Effector memory CD8-positive, alpha-beta T cell (primary cell): ENCODE data around the gene IRAK1.

Source experiments
- ATAC-seq: fragments of 150-1000 bp; cut with Tn5 transposase; replicated peaks from 2 replicates; pipeline ENCODE4 v1.10.0; 2021; ENCODE audit warnings: mild to moderate bottlenecking, moderate library complexity
- DNase-seq, 3 experiments: peaks; one replicate each; pipeline ENCODE4 v3.0.0; 2021
- H3K27ac Mint-ChIP-seq, 2 donors: one replicate each; pipeline ENCODE4 v1.8.0; 2022; ENCODE audit warnings: mild to moderate bottlenecking in 2 of 2, mixed read lengths in 2 of 2, moderate library complexity in 2 of 2
- H3K27me3 Mint-ChIP-seq, 2 donors: one replicate each; pipeline ENCODE4 v1.8.0; 2022; ENCODE audit warnings: mixed read lengths in 2 of 2
- H3K36me3 Mint-ChIP-seq: one replicate; pipeline ENCODE4 v1.8.0; 2022; ENCODE audit warnings: mild to moderate bottlenecking, moderate library complexity, mixed read lengths; ENCODE audit not compliant: insufficient read depth
- H3K4me1 Mint-ChIP-seq, 2 donors: one replicate each; pipeline ENCODE4 v1.8.0; 2022; ENCODE audit warnings: low read depth in 2 of 2, mixed read lengths in 2 of 2
- H3K4me3 Mint-ChIP-seq, 2 donors: one replicate each; pipeline ENCODE4 v1.8.0; 2022; ENCODE audit warnings: mild to moderate bottlenecking in 2 of 2, mixed read lengths in 2 of 2, moderate library complexity in 2 of 2
- H3K9me3 Mint-ChIP-seq, 2 donors: one replicate each; pipeline ENCODE4 v1.8.0; 2022; ENCODE audit warnings: mixed read lengths in 2 of 2

The IRAK1 gene

DNA sequence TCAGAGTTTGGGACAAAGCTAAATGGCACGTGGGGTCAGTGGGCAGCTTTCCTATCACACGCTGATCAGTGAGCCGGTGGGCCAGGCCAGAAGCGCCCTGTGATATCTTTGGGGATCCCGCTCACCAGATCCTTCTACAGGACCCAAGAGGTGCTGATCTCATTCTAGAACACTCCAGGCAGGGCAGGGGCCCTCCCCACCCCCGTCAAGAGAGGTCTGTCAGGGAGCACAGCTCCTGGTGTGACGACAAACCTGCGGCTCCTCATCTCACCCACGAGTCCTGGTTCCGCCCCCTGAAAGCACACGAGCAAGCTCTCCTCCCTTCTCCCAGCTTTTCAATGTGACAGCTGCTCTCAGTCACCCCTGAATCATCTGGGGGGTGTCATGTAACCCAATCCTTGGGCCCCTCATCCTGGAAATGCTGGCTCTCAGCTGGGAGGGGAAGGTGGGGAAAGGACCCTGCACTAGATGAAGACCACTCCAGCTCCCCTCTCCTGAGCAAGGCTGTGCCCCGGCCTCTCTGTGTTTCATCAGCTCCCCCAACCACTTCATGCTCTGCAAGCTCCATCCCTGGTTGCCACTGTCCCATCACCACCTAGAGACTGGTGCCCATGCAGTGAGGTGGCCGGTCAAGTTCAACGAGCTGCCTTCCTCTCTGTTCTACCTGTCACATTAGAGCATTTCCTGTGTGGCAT, 52.7 kb downstream of the IRAK1 start:
- peak; percentile 19 for ATAC-seq
- DNase-seq, result peak in 1 of 3 experiments; percentile 22

DNA sequence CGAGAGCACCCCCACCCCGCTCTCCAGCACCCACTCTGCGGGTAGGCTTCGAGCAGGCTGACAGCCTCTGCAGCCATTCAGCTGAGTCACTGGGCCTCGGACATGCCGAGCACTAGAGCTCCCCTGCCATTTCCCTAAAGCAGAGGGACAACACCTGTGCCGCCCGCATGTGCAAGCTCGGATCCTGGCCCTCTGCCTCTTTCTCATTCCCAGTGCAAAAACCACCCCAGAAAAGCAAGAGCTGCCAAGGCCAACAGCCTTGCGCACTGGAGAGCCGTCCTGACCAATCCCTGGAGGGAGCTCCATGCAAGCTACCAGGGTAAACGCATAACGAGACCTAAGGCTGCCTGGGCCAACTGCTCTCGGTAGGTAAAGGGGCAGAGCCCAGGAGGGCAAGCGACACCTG, 53.4 kb downstream of the IRAK1 start:
- ATAC-seq (no peak), DNase-seq (no peak)
- no peaks in the 10 kb centered on the region for H3K9me3 Mint-ChIP-seq
- peak overlapping the region; percentile 88 to 99 for H3K27ac Mint-ChIP-seq
- no peaks in the 10 kb centered on the region for H3K27me3 Mint-ChIP-seq
- H3K36me3 Mint-ChIP-seq, result peaks cover 34% of the 10 kb centered on the region
- H3K4me3 Mint-ChIP-seq, result peak overlapping the region; percentile 94 to 96
- H3K4me1 Mint-ChIP-seq, result peaks cover 20 to 36% of the 10 kb centered on the region in 2 donors

More for the DNA sequence above, 52.7 kb downstream of the IRAK1 start:
- Mint-ChIP-seq H3K27ac (peak overlapping the region; percentile 88 to 99), H3K27me3 (no peaks in the 10 kb centered on the region), H3K4me1 (peaks cover 20 to 36% of the 10 kb centered on the region in 2 donors), H3K9me3 (no peaks in the 10 kb centered on the region), H3K4me3 (peak overlapping the region; percentile 94 to 96), H3K36me3 (peaks cover 37% of the 10 kb centered on the region)

DNA sequence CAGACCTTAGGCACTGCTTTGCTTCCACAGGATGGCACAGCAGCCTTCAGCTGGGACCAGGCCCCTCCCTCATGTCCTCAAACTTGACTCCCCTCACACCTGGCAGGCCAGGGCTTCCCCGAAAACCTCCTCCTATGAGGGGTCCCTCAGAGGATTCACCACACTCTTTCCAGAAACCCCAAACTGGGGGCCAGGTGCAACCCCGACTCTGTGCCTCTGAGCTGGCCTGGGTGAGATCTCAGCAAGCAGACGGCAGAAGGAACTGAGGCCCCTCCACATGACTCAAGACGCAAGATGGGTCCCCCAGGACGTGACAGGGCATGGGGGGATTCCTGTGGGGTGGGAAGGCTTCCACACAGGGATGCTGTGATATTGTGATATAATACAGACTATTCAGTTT, 54.3 kb downstream of the IRAK1 start:
- Mint-ChIP-seq H3K27ac (peak overlapping the region; percentile 88 to 99), H3K27me3 (no peaks in the 10 kb centered on the region), H3K4me3 (peak overlapping the region; percentile 18 to 38), H3K4me1 (peaks cover 20 to 36% of the 10 kb centered on the region in 2 donors), H3K36me3 (peaks cover 34% of the 10 kb centered on the region), H3K9me3 (no peaks in the 10 kb centered on the region)
- no peak for DNase-seq
- no peak for ATAC-seq

DNA sequence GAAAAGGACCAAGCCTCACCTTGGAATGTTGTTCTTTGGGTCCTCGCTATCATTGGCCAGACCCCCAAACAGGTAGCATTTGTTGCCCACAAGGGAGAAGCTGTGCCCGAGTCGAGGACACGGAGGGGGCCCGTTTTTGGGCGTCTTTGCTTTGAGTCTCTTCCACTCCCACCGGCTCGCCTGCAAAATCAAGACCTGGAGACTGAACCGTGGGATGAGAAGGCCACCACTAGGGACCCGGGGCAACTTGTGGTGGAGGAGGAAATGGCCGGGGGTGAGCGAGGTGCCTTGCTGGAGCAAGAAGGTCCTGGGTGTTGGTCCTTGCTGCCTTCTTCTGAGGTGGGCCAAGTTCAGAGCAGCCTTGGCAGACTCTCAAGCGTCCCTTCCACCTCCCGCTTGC, 55.6 kb downstream of the IRAK1 start:
- Mint-ChIP-seq H3K27ac (no peak overlapping the region), H3K4me1 (peaks cover 16 to 32% of the 10 kb centered on the region in 2 donors), H3K4me3 (no peak overlapping the region), H3K36me3 (peaks cover 38% of the 10 kb centered on the region), H3K27me3 (no peaks in the 10 kb centered on the region), H3K9me3 (no peaks in the 10 kb centered on the region)
- ATAC-seq (no peak), DNase-seq (no peak)

DNA sequence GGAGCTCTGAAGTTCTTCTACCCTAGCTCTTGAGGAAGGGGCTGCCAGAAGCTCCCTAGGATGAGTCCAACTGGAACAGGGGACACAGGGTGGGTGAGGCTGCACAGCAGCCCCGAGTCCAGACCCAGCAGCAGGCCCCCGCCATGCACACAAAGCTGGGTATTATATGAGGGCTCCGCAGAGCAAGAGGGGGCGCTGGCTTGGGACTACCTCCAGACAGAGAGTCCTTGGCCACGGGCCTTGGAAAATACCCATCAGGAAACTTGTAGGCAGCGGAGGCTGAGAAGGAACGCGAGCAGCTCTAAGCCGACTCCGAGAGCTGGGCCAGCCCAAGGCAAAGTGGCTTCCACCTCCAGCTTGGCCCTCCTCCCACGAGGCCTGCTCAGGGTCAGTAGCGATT, 56.2 kb downstream of the IRAK1 start:
- peaks cover 38% of the 10 kb centered on the region for H3K36me3 Mint-ChIP-seq
- no peak overlapping the region for H3K4me3 Mint-ChIP-seq
- DNase-seq (no peak), ATAC-seq (no peak)
- H3K4me1 Mint-ChIP-seq, result peaks cover 16 to 30% of the 10 kb centered on the region in 2 donors
- H3K27me3 Mint-ChIP-seq, result no peaks in the 10 kb centered on the region
- H3K27ac Mint-ChIP-seq, result no peak overlapping the region
- H3K9me3 Mint-ChIP-seq, result no peaks in the 10 kb centered on the region

DNA sequence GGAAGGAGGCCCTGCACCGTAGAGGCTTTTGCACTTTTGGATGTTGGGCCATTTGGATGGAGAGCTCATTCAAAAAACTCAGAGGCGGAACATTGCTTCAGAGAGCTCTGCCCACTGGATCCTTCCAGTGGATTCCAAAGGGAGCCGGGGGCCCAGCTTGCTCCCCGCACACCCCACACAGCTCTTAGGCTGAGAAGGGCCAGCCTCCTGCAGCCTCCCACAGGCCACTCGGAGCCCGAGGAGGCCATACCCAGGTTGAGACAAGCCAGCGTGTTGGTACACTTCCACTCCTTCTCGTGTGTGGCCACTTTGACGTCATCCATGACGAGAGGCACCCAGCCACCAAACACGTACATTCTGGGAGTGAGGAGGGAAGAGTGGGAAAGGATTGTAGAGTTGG, 58.4 kb downstream of the IRAK1 start:
- Mint-ChIP-seq H3K9me3 (no peaks in the 10 kb centered on the region), H3K27me3 (no peaks in the 10 kb centered on the region), H3K27ac (no peak overlapping the region), H3K4me1 (peaks cover 0 to 13% of the 10 kb centered on the region in 2 donors), H3K4me3 (no peak overlapping the region), H3K36me3 (peaks cover 35% of the 10 kb centered on the region)
- DNase-seq (no peak), ATAC-seq (no peak)

DNA sequence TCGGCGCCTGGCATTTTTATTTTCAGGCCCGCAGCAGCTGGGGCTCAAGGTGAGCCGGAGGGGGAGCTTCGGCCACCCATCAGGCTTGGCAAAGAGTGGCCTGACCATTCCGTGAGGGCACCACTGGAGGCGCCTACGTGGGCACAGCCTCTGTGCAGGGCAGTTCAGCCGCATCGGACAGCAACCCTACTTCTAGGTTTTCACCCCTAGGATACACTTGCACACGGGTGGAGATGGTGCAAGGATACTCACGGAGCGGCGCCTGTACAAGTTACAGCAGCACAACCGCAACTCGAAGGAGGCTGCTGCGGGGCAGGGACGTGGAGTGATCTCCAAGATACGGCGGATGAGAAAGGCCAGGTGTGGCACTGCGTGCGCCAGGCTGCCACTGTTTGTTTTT, 58.9 kb downstream of the IRAK1 start:
- H3K27me3 Mint-ChIP-seq, result no peaks in the 10 kb centered on the region
- DNase-seq (no peak), ATAC-seq (no peak)
- H3K4me1 Mint-ChIP-seq, result peaks cover 0 to 8% of the 10 kb centered on the region in 2 donors
- H3K36me3 Mint-ChIP-seq, result peaks cover 32% of the 10 kb centered on the region
- H3K4me3 Mint-ChIP-seq, result no peak overlapping the region
- H3K27ac Mint-ChIP-seq, result no peak overlapping the region
- no peaks in the 10 kb centered on the region for H3K9me3 Mint-ChIP-seq
